Heart left ventricle (tissue), 16 donors: ENCODE data around the gene KCND3. TPM values are rescaled to one million over a fixed set of nuclear protein-coding genes. Genes with fewer than 3 reads are reported as not detected.
A peak's percentile ranks its signal among the peaks of the same experiment; 100 is the strongest.

Experiments
- ATAC-seq, 4 donors: fragments of 200-7000 bp; cut with Tn5 transposase; one replicate each; pipeline ENCODE4 v1.9.1; 2020 to 2022; ENCODE audit warnings: moderate library complexity in 4 of 4, mild to moderate bottlenecking in 3 of 4, moderate number of reproducible peaks in 1 of 4
- DNase-seq, 5 donors: peaks; one replicate each; pipeline ENCODE4 v3.0.0-alpha.2; 2020
- H3K27ac ChIP-seq, 12 donors: fragments of 200-600 bp; sonication (generic) in 4 of 12; one replicate each; pipeline versions ENCODE4 v1.5.0 to v1.8.0; 2016 to 2022; ENCODE audit warnings: mild to moderate bottlenecking in 2 of 12
- H3K27me3 ChIP-seq, 9 donors: fragments of 200-600 bp; sonication (generic) in 2 of 9; one replicate each; pipeline versions ENCODE4 v1.5.1 to v1.8.0; 2016 to 2022; ENCODE audit warnings: mild to moderate bottlenecking in 3 of 9
- H3K36me3 ChIP-seq, 9 donors: fragments of 200-600 bp; sonication (generic) in 2 of 9; one replicate each; pipeline versions ENCODE4 v1.5.0 to v1.8.0; 2018 to 2022; ENCODE audit warnings: mild to moderate bottlenecking in 2 of 9
- H3K4me1 ChIP-seq, 12 donors: fragments of 200-600 bp; sonication (generic) in 4 of 12; one replicate each; pipeline versions ENCODE4 v1.5.0 to v1.8.0; 2016 to 2022; ENCODE audit warnings: mild to moderate bottlenecking in 3 of 12
- H3K4me3 ChIP-seq, 12 donors: fragments of 200-600 bp; sonication (generic) in 4 of 12; one replicate each; pipeline versions ENCODE4 v1.5.0 to v1.8.0; 2017 to 2022; ENCODE audit warnings: mild to moderate bottlenecking in 9 of 12, moderate library complexity in 4 of 12
- H3K9me3 ChIP-seq, 12 donors: fragments of 200-600 bp; sonication (generic) in 4 of 12; one replicate each; pipeline versions ENCODE4 v1.5.0 to v1.8.0; 2016 to 2022; ENCODE audit warnings: mild to moderate bottlenecking in 1 of 12
- CTCF ChIP-seq, 12 donors: fragments of 200-600 bp; sonication (generic) in 4 of 12; IDR thresholded peaks; one replicate each; pipeline versions ENCODE4 v1.5.0 to v1.8.0; 2018 to 2022; ENCODE audit warnings: antibody characterized with exemption in 12 of 12, mild to moderate bottlenecking in 5 of 12
- POLR2A ChIP-seq, 2 donors: fragments of 450-650 bp; IDR thresholded peaks; one replicate each; pipeline ENCODE4 v1.6.1; 2017; ENCODE audit warnings: antibody characterized with exemption in 2 of 2, mild to moderate bottlenecking in 2 of 2, moderate library complexity in 2 of 2
- WGBS, 4 donors: extraction: QIAGEN DNeasy Blood & Tissue Kit in 2 of 4; methylation state at CpG; one replicate each; pipeline versions ENCODE4 v1.1.5 to v1.1.7; 2013 to 2018; 5-methylcytosine and 5-hydroxymethylcytosine counted together
- intact Hi-C, 10 donors: fragments of 100-400 bp; cut with DNase I; formaldehyde crosslinking; loops; one replicate each; pipeline versions ENCODE4 v1.11.1 to v1.14.2; 2022
- polyA plus RNA-seq, 2 donors: library from polyadenylated mRNA; stranded (reverse); fragments of 200-250 nt; gene quantifications; one replicate each; pipeline ENCODE4 v1.2.3, GENCODE V29; 2013
- total RNA-seq, 9 donors: library from RNA; depleted of rRNA in 2 of 9; stranded (reverse); fragments of >200 nt in 2 of 9; fragmentation: NEBNext Ultra II Directional in 3 of 9; extraction: Animal tissue kit (Norgen Biotek cat#: 25700) in 3 of 9; gene quantifications; one replicate each; pipeline versions ENCODE4 v1.1.0 to v1.2.4, GENCODE V29; 2016 to 2023
- donor health status: ischemic (EF 13 %, LVEDD 7.1; RV severe dilation, severe dysfunction).
- donor health status: healthy with polysubstance abuse.
- donor health status: DM: no; HTN: yes; CAD: no.
- donor health status: DM: no; HTN: no; CAD: no.
- donor health status: ischemic (EF 25% LVEDD 6.9; RV normal size, moderate dysfunction).
- donor health status: ischemic (EF 25% LVEDD 5.7; RV mildly dilated, moderate dysfunction).
- donor health status: healthy.
- donor health status: DM: yes; HTN: yes; CAD: no.
- donor health status: ischemic (EF 35%, LVEDD 5.7; RV mildly dilated, moderate dysfunction).
- donor health status: nonischemic (EF 11% LVEDD 7.7; RV severe dilation, severe dysfunction).
- donor health status: DM: yes; HTN: yes; CAD: no.
- donor health status: PGD.
- donor health status: ischemic (EF 29% LVEDD 5.4; RV normal size, mild dysfunction).
- donor health status: nonischemic (EF 23%, LVEDD 6.1; RV moderate dilation, normal function).

The KCND3 gene
- total and polyA plus RNA-seq, 11 donors: 7.2 to 23.0 (median 15.3) TPM

GRCh38 chr1:111738436-111739193 is 250.9 kb downstream of the KCND3 start:
- Histone ChIP-seq H3K27me3 (peaks cover 0 to 8% (median 0%) of the 10 kb centered on the region in 9 donors), H3K36me3 (peaks cover 0 to 8% (median 2%) of the 10 kb centered on the region in 9 donors), H3K4me3 (peak overlapping the region; percentile 61 to 95 (median 80)), H3K4me1 (peaks cover 20 to 77% (median 64%) of the 10 kb centered on the region in 12 donors), H3K27ac (peak overlapping the region; percentile 92 to 100 (median 98)), H3K9me3 (no peaks in the 10 kb centered on the region)
- WGBS, 4 donors: 0 to 1% (median 1%) methylated on average over 19 to 61 of the region's 61 CpGs
- ATAC-seq: peak; percentile 45 to 75 (median 64)
- TF ChIP-seq CTCF (IDR thresholded peaks at IDR 0.05) (peak in 4 of 12 donors; percentile 21 to 42 (median 34)), POLR2A (IDR thresholded peaks at IDR 0.05) (peak in 1 of 2 donors; percentile 67)
- peak; percentile 84 to 92 (median 92) for DNase-seq
- intact Hi-C loops: loop anchor here in 3 of 10 donors (1.0 to 2.0 kb wide), 3 partner anchors 17 to 18 kb away; partner anchors contain the start of gene DDX20 (in 2 of the 3)

- Histone ChIP-seq H3K4me1 (peaks cover 23 to 77% (median 64%) of the 10 kb centered on the region in 12 donors), H3K36me3 (peaks cover 0 to 8% (median 2%) of the 10 kb centered on the region in 9 donors), H3K9me3 (no peaks in the 10 kb centered on the region), H3K4me3 (peak overlapping the region; percentile 61 to 95 (median 80)), H3K27me3 (peaks cover 0 to 8% (median 0%) of the 10 kb centered on the region in 9 donors), H3K27ac (peak overlapping the region; percentile 92 to 100 (median 98))
- no peak for DNase-seq
- no peak for ATAC-seq
- intact Hi-C loops: loop anchor here in 2 of 10 donors (2.0 kb wide), 1 partner anchor 17 kb away; no protein-coding TSS in a partner anchor
- TF ChIP-seq CTCF (IDR thresholded peaks at IDR 0.05): no peak
- no peak for TF ChIP-seq POLR2A (IDR thresholded peaks at IDR 0.05)
- 11 to 16% (median 12%) methylated on average over 9 of the region's 9 CpGs for WGBS, 4 donors
Measured at GRCh38 chr1:111738133-111738435, 251.4 kb downstream of the KCND3 start.

- WGBS, 4 donors: 27 to 35% (median 32%) methylated on average over 8 of the region's 8 CpGs
- H3K36me3 ChIP-seq: peaks cover 0 to 8% (median 2%) of the 10 kb centered on the region in 9 donors
- no peak for ATAC-seq
- H3K27me3 ChIP-seq: peaks cover 0 to 8% (median 0%) of the 10 kb centered on the region in 9 donors
- intact Hi-C loops: loop anchor here in 2 of 10 donors (2.0 kb wide), 1 partner anchor 17 kb away; no protein-coding TSS in a partner anchor
- H3K27ac ChIP-seq: peak overlapping the region; percentile 92 to 100 (median 98)
- TF ChIP-seq POLR2A (IDR thresholded peaks at IDR 0.05) (no peak), CTCF (IDR thresholded peaks at IDR 0.05) (no peak)
- no peaks in the 10 kb centered on the region for H3K9me3 ChIP-seq
- peak in 1 of 5 donors; percentile 3 for DNase-seq
- peaks cover 23 to 80% (median 68%) of the 10 kb centered on the region in 12 donors for H3K4me1 ChIP-seq
- peak overlapping the region; percentile 61 to 95 (median 80) for H3K4me3 ChIP-seq
Measured at GRCh38 chr1:111737216-111738132, 252.0 kb downstream of the KCND3 start.
